ENCODE results near the gene EHMT1. TPM values are rescaled to one million over a fixed set of nuclear protein-coding genes. Genes with fewer than 3 reads are reported as not detected.

EHMT1 gene
- total RNA-seq, 6 experiments from 2014 or later: 26.8 to 51.9 (median 36.7) TPM

GRCh38 chr9:137760426-137760825 lies 141.6 kb downstream of the EHMT1 start:
- TF ChIP-seq POLR2A (IDR thresholded peaks at IDR 0.05): no peak
- TF ChIP-seq CTCF (IDR thresholded peaks at IDR 0.05): no peak
- Histone ChIP-seq H3K4me1 (peaks cover 0 to 11% (median 5%) of the 10 kb centered on the region in 4 donors), H3K27me3 (no peaks in the 10 kb centered on the region), H3K36me3 (peaks cover 0 to 56% (median 16%) of the 10 kb centered on the region in 4 donors), H3K4me3 (no peak overlapping the region), H3K9me3 (no peaks in the 10 kb centered on the region), H3K27ac (no peak overlapping the region)
- ATAC-seq: peak in 1 of 4 donors; percentile 10
- DNase-seq: no peak
- 87% methylated on average over 9 of the region's 12 CpGs for WGBS (ENCODE audit: insufficient coverage, low coverage, low lambda C conversion rate, missing lambda C conversion rate)
- intact Hi-C loops (cut with DNase I): no loop called here

DNA sequence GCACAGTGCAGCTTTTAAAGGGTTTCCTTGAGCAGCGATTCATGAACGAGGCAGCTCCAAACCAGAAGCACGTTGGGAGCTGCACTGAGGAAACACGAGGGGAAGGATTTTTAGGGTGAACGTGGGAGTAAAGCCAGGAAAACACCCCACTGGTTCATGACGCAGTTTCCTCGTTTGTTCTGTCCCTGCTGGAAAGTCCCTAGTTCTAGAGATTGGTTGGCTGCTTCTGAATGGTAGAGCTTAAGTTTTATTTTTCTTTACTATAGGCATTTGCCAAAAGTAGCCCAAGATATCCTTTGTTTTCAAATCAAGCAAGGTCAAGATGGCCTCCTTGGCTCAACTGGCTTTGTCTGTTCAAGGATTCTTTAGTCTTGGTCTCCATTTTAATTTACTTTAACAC lies 142.2 kb downstream of the EHMT1 start:
- intact Hi-C loops (cut with DNase I): no loop called here
- Histone ChIP-seq H3K36me3 (peaks cover 0 to 54% (median 16%) of the 10 kb centered on the region in 4 donors), H3K27ac (no peak overlapping the region), H3K4me1 (peaks cover 0 to 10% (median 4%) of the 10 kb centered on the region in 4 donors), H3K4me3 (no peak overlapping the region), H3K27me3 (no peaks in the 10 kb centered on the region), H3K9me3 (no peaks in the 10 kb centered on the region)
- DNase-seq: no peak
- no peak for TF ChIP-seq POLR2A (IDR thresholded peaks at IDR 0.05)
- no peak for TF ChIP-seq CTCF (IDR thresholded peaks at IDR 0.05)
- 65% methylated on average over 5 of the region's 7 CpGs for WGBS (ENCODE audit: insufficient coverage, low coverage, low lambda C conversion rate, missing lambda C conversion rate)
- ATAC-seq: no peak

- WGBS (ENCODE audit: insufficient coverage, low coverage, low lambda C conversion rate, missing lambda C conversion rate): 92% methylated on average over 4 of the region's 9 CpGs
- intact Hi-C loops (cut with DNase I): no loop called here
- H3K36me3 ChIP-seq: peaks cover 0 to 59% (median 20%) of the 10 kb centered on the region in 4 donors
- no peaks in the 10 kb centered on the region for H3K9me3 ChIP-seq
- no peak overlapping the region for H3K4me3 ChIP-seq
- H3K27ac ChIP-seq: no peak overlapping the region
- H3K4me1 ChIP-seq: peaks cover 0 to 7% (median 3%) of the 10 kb centered on the region in 4 donors
- TF ChIP-seq CTCF (IDR thresholded peaks at IDR 0.05) (no peak), POLR2A (IDR thresholded peaks at IDR 0.05) (no peak)
- ATAC-seq: no peak
- DNase-seq: no peak
- no peaks in the 10 kb centered on the region for H3K27me3 ChIP-seq
Observed at GRCh38 chr9:137761793-137762192, 143.0 kb downstream of the EHMT1 start.

GRCh38 chr9:137762414-137763061 lies 143.7 kb downstream of the EHMT1 start:
- intact Hi-C loops (cut with DNase I): no loop called here
- TF ChIP-seq POLR2A (IDR thresholded peaks at IDR 0.05): no peak
- TF ChIP-seq CTCF (IDR thresholded peaks at IDR 0.05): no peak
- ATAC-seq (peak in 1 of 4 donors; percentile 18), DNase-seq (no peak)
- 91% methylated on average over 14 of the region's 21 CpGs for WGBS (ENCODE audit: insufficient coverage, low coverage, low lambda C conversion rate, missing lambda C conversion rate)
- Histone ChIP-seq H3K27ac (no peak overlapping the region), H3K27me3 (no peaks in the 10 kb centered on the region), H3K4me1 (no peaks in the 10 kb centered on the region), H3K9me3 (no peaks in the 10 kb centered on the region), H3K36me3 (peaks cover 0 to 65% (median 21%) of the 10 kb centered on the region in 4 donors), H3K4me3 (no peak overlapping the region)

All from right lobe of liver (tissue), 6 donors.